Trophoblast cell (in vitro differentiated cells and primary cell): ENCODE measurements around the gene PHF21B.

Source experiments
- DNase-seq, 2 donors: peaks; one replicate each; pipeline ENCODE4 v3.0.0-alpha.2; 2016
- H2AFZ ChIP-seq: 2 replicates; pipeline ENCODE4 v1.6.1; 2013; ENCODE audit warnings: low read length, moderate library complexity, mild to moderate bottlenecking; ENCODE audit not compliant: insufficient read depth, poor library complexity
- H2AK5ac ChIP-seq: 2 replicates; pipeline ENCODE4 v1.6.1; 2013; ENCODE audit warnings: mild to moderate bottlenecking, low read length
- H2BK120ac ChIP-seq: 2 replicates; pipeline ENCODE4 v1.6.1; 2013; ENCODE audit warnings: low read length, mild to moderate bottlenecking, moderate library complexity; ENCODE audit not compliant: insufficient read depth, poor library complexity
- H2BK12ac ChIP-seq: 2 replicates; pipeline ENCODE4 v1.6.1; 2013; ENCODE audit warnings: mild to moderate bottlenecking, low read length, moderate library complexity
- H2BK5ac ChIP-seq: 2 replicates; pipeline ENCODE4 v1.6.1; 2013; ENCODE audit warnings: low read length, low read depth, moderate library complexity, mild to moderate bottlenecking; ENCODE audit not compliant: poor library complexity
- H3K14ac ChIP-seq: 2 replicates; pipeline ENCODE4 v1.6.1; 2013; ENCODE audit warnings: mild to moderate bottlenecking, low read length
- H3K18ac ChIP-seq: 2 replicates; pipeline ENCODE4 v1.6.1; 2013; ENCODE audit warnings: mild to moderate bottlenecking, low read length
- H3K23ac ChIP-seq: 2 replicates; pipeline ENCODE4 v1.6.1; 2013; ENCODE audit warnings: low read length
- H3K27ac ChIP-seq: 2 replicates; pipeline ENCODE4 v1.5.1; 2013; ENCODE audit warnings: low read depth, mild to moderate bottlenecking, inconsistent platforms, low read length, moderate library complexity
- H3K27me3 ChIP-seq: 2 replicates; pipeline ENCODE4 v1.6.1; 2013; ENCODE audit warnings: inconsistent platforms, mild to moderate bottlenecking, low read length, moderate library complexity; ENCODE audit not compliant: insufficient read depth
- H3K36me3 ChIP-seq, 2 experiments: 1 replicate in 1 of 2; 2 replicates in 1 of 2; pipeline ENCODE4 v1.6.1; 2013; ENCODE audit warnings: low read length in 2 of 2, mild to moderate bottlenecking in 2 of 2, moderate library complexity in 1 of 2; ENCODE audit not compliant: insufficient read depth in 2 of 2, control insufficient read depth in 1 of 2
- H3K4ac ChIP-seq: 2 replicates; pipeline ENCODE4 v1.6.1; 2013; ENCODE audit warnings: low read depth, mild to moderate bottlenecking, low read length, moderate library complexity
- H3K4me1 ChIP-seq, 2 experiments: 1 replicate in 1 of 2; 2 replicates in 1 of 2; pipeline ENCODE4 v1.6.1; 2013; ENCODE audit warnings: low read length in 2 of 2, mild to moderate bottlenecking in 2 of 2, moderate library complexity in 1 of 2; ENCODE audit not compliant: insufficient read depth in 2 of 2, control insufficient read depth in 1 of 2
- H3K4me2 ChIP-seq: 2 replicates; pipeline ENCODE4 v1.6.1; 2013; ENCODE audit warnings: inconsistent platforms, mild to moderate bottlenecking, low read length, moderate library complexity
- H3K4me3 ChIP-seq: 2 replicates; pipeline ENCODE4 v1.5.1; 2013; ENCODE audit warnings: mild to moderate bottlenecking, low read depth, low read length, inconsistent platforms
- H3K79me1 ChIP-seq: one replicate; pipeline ENCODE4 v1.6.1; 2013; ENCODE audit warnings: low read length
- H3K79me2 ChIP-seq: 2 replicates; pipeline ENCODE4 v1.6.1; 2013; ENCODE audit warnings: low read length, mild to moderate bottlenecking; ENCODE audit not compliant: control insufficient read depth, insufficient read depth, poor library complexity
- H3K9ac ChIP-seq: 2 replicates; pipeline ENCODE4 v1.6.1; 2013; ENCODE audit warnings: mild to moderate bottlenecking, low read length
- H3K9me3 ChIP-seq: 2 replicates; pipeline ENCODE4 v1.6.1; 2013; ENCODE audit warnings: low read depth, mild to moderate bottlenecking, control low read depth, inconsistent platforms, low read length; ENCODE audit not compliant: insufficient read depth
- H4K12ac ChIP-seq: 2 replicates; pipeline ENCODE4 v1.6.1; 2013; ENCODE audit warnings: low read depth, mild to moderate bottlenecking, low read length, moderate library complexity
- H4K8ac ChIP-seq: 2 replicates; pipeline ENCODE4 v1.6.1; 2013; ENCODE audit warnings: low read depth, mild to moderate bottlenecking, low read length, moderate library complexity
- H4K91ac ChIP-seq: one replicate; pipeline ENCODE4 v1.6.1; 2013; ENCODE audit warnings: low read depth, mild to moderate bottlenecking, low read length, moderate library complexity
- WGBS: extraction: QIAGEN DNeasy Blood & Tissue Kit; methylation state at CpG from one replicate; pipeline ENCODE4 v1.1.7; 2013; ENCODE audit warnings: missing lambda C conversion rate; ENCODE audit not compliant: insufficient read length, insufficient coverage; ENCODE audit errors: extremely low coverage; 5-methylcytosine and 5-hydroxymethylcytosine counted together

The PHF21B gene

DNA sequence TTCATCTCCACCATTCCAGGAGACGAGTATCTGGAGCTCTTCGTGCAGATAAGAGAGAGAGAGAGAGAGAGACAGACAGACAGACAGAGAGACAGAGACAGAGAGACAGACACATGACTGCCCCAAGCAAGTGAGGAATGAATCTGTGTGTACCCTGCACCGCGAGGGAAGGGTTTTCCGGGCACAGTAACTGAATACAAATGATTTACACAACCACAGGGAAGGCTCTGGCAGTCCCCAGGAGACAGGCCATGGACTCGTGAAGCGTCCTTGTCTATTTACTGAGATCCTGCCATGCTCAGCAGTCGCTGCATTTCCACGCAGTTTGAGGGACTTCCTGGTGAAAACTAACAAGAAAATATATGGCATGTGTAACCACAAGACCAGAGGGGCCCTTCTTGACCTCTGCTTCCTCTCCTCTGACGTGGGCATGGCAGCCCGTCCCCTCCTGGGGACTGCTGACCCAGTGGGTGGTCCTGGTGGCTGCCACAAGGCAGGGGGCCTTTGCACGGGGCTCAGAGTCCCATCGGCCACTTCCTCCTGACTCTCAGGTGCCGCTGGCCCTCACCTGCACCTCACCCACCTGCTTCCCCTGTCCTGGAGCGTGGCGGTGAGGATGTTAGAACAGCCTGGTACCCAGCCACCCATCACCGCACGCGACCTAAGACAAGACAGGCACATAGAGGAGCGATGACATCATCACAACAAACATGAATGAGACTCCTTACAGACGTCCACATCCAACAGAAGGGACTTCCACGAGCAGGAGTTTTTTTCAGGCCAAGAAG is 75.9 kb downstream of the PHF21B start:
- no CpG with 5 or more reads among the region's 22 CpGs for WGBS
- DNase-seq, result no peak
- Histone ChIP-seq H2BK120ac (no peak overlapping the region), H3K36me3 (no peaks in the 10 kb centered on the region), H3K27ac (no peak overlapping the region), H2AK5ac (no peak overlapping the region), H3K18ac (no peak overlapping the region), H3K4me2 (no peak overlapping the region), H3K4me1 (no peaks in the 10 kb centered on the region), H3K9ac (no peak overlapping the region), H2BK12ac (no peak overlapping the region), H3K9me3 (no peaks in the 10 kb centered on the region), H4K8ac (no peak overlapping the region), H3K14ac (no peak overlapping the region), H4K12ac (no peak overlapping the region), H3K79me1 (no peaks in the 10 kb centered on the region), H3K4ac (no peak overlapping the region), H3K27me3 (no peaks in the 10 kb centered on the region), H2BK5ac (no peak overlapping the region), H4K91ac (no peak overlapping the region), H3K4me3 (no peak overlapping the region), H3K79me2 (no peaks in the 10 kb centered on the region), H2AFZ (no peak overlapping the region), H3K23ac (no peak overlapping the region)

DNA sequence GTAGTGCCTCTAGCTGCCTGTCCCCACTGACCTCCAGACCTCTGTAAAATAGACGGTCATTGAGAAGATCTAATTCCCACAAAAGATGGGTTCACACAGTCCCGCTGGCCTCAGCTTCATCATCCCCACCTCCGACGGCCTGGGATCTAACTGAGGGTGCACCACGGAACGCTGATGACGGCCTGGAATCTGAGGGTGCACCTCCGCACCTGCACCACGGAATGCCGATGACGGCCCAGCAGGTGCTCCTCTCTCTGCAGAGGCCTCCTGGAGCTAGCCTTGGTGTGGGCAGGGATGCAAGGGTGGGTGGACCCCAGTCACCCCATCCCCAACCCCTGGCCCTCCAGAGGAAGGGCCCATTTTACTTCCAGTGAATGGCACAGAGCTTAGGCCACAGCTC is 77.3 kb downstream of the PHF21B start:
- no peak overlapping the region for H3K27ac ChIP-seq
- H3K79me2 ChIP-seq, result no peaks in the 10 kb centered on the region
- H3K18ac ChIP-seq, result no peak overlapping the region
- no peak overlapping the region for H2BK120ac ChIP-seq
- H3K4me3 ChIP-seq, result no peak overlapping the region
- H2AFZ ChIP-seq, result no peak overlapping the region
- no peak overlapping the region for H3K23ac ChIP-seq
- no CpG with 5 or more reads among the region's 11 CpGs for WGBS
- DNase-seq, result no peak
- no peaks in the 10 kb centered on the region for H3K36me3 ChIP-seq
- no peak overlapping the region for H4K12ac ChIP-seq
- H3K9ac ChIP-seq, result no peak overlapping the region
- H2BK5ac ChIP-seq, result no peak overlapping the region
- H3K4me1 ChIP-seq, result peaks cover 2 to 3% of the 10 kb centered on the region in 2 experiments
- H3K9me3 ChIP-seq, result no peaks in the 10 kb centered on the region
- no peaks in the 10 kb centered on the region for H3K79me1 ChIP-seq
- H3K27me3 ChIP-seq, result no peaks in the 10 kb centered on the region
- H3K4me2 ChIP-seq, result no peak overlapping the region
- H4K8ac ChIP-seq, result no peak overlapping the region
- no peak overlapping the region for H2AK5ac ChIP-seq
- no peak overlapping the region for H2BK12ac ChIP-seq
- H3K4ac ChIP-seq, result no peak overlapping the region
- no peak overlapping the region for H4K91ac ChIP-seq
- no peak overlapping the region for H3K14ac ChIP-seq

DNA sequence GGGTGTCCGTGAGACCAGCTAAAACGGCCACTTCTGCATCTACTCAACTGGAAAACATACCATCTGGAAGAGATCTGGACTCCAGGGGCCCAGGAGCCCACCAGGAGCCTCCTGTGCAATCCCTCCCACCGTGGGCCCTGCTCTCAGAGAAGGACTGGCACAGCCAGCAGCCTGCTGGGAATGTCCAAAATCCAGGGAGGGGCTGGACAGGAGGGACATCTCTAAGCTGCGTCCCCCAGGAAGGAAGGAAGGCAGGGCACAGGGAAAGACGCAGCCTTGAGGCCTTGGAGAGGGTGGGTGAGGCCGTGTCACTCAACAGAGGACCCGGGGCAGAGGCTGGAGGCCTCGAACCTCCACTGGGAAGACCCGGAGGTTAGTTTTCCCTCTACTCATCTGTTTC is 78.0 kb downstream of the PHF21B start:
- no peak overlapping the region for H2BK12ac ChIP-seq
- no peak overlapping the region for H4K12ac ChIP-seq
- H3K9me3 ChIP-seq, result no peaks in the 10 kb centered on the region
- peaks cover 1% of the 10 kb centered on the region for H3K79me2 ChIP-seq
- DNase-seq, result no peak
- peaks cover 2 to 9% of the 10 kb centered on the region in 2 experiments for H3K4me1 ChIP-seq
- no peak overlapping the region for H2BK120ac ChIP-seq
- H3K9ac ChIP-seq, result no peak overlapping the region
- H3K14ac ChIP-seq, result no peak overlapping the region
- no peak overlapping the region for H3K18ac ChIP-seq
- H3K4me3 ChIP-seq, result no peak overlapping the region
- no peak overlapping the region for H2AK5ac ChIP-seq
- no peak overlapping the region for H3K27ac ChIP-seq
- WGBS, result no CpG with 5 or more reads among the region's 9 CpGs
- H3K23ac ChIP-seq, result no peak overlapping the region
- no peak overlapping the region for H2BK5ac ChIP-seq
- no peaks in the 10 kb centered on the region for H3K36me3 ChIP-seq
- no peak overlapping the region for H3K4me2 ChIP-seq
- H4K91ac ChIP-seq, result no peak overlapping the region
- H3K4ac ChIP-seq, result no peak overlapping the region
- no peak overlapping the region for H4K8ac ChIP-seq
- H3K27me3 ChIP-seq, result no peaks in the 10 kb centered on the region
- peaks cover 2% of the 10 kb centered on the region for H3K79me1 ChIP-seq
- H2AFZ ChIP-seq, result no peak overlapping the region

DNA sequence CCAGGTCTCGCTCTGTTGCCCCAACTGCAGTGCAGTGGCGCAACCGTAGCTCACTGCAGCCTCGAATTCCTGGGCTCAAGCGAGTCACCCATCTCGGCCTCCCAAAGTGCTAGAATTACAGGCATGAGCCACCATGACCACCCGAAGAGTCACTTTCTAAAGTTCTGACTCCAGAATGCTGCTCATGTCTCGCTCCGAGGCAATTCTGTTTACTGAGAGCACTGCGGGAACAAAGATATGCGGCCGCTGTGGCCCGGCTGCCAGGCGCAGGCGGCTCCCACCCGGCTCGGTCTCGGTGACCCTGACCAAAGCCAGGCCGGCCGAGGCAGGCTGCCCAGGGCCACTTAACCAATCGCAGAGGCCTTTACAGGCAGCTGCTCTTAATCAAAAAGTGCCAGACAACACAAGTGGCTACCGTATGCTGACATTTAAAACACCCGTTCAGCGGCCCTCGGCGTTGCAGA is 78.7 kb downstream of the PHF21B start:
- H3K36me3 ChIP-seq, result no peaks in the 10 kb centered on the region
- H4K12ac ChIP-seq, result no peak overlapping the region
- H2AK5ac ChIP-seq, result no peak overlapping the region
- H3K4me3 ChIP-seq, result no peak overlapping the region
- H3K14ac ChIP-seq, result no peak overlapping the region
- no peak overlapping the region for H3K9ac ChIP-seq
- H3K4me2 ChIP-seq, result no peak overlapping the region
- H3K4me1 ChIP-seq, result peaks cover 7 to 14% of the 10 kb centered on the region in 2 experiments
- H3K4ac ChIP-seq, result no peak overlapping the region
- no peaks in the 10 kb centered on the region for H3K27me3 ChIP-seq
- H3K23ac ChIP-seq, result no peak overlapping the region
- no CpG with 5 or more reads among the region's 26 CpGs for WGBS
- H3K79me2 ChIP-seq, result peaks cover 1% of the 10 kb centered on the region
- H3K9me3 ChIP-seq, result no peaks in the 10 kb centered on the region
- no peak overlapping the region for H4K8ac ChIP-seq
- H2BK12ac ChIP-seq, result no peak overlapping the region
- no peak overlapping the region for H2AFZ ChIP-seq
- H4K91ac ChIP-seq, result no peak overlapping the region
- no peak for DNase-seq
- no peak overlapping the region for H3K18ac ChIP-seq
- no peak overlapping the region for H2BK5ac ChIP-seq
- H2BK120ac ChIP-seq, result no peak overlapping the region
- peaks cover 2% of the 10 kb centered on the region for H3K79me1 ChIP-seq
- no peak overlapping the region for H3K27ac ChIP-seq
